ENCODE measurements around the gene SIPA1. TPM values are rescaled to one million over a fixed set of nuclear protein-coding genes. Genes with fewer than 3 reads are reported as not detected.
A peak's percentile ranks its signal among the peaks of the same experiment; 100 is the strongest.

SIPA1 gene
- total and polyA plus RNA-seq, 4 donors, result 15.4 to 34.9 (median 22.8) TPM

DNA sequence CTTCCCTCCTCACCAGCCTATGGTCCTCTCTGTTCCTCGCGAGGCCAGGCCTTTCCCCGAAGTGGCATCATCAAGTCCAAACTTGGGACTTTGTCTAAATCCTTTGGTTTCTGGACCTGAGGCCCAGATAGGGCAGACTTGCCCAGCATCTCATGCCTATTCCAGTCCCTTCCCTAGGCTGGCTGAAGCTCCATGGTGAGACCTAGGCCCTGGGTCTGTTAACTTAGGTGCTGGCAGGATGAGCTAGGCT, 13.4 kb downstream of the SIPA1 start (continued):
- TF ChIP-seq, protein P1, sequence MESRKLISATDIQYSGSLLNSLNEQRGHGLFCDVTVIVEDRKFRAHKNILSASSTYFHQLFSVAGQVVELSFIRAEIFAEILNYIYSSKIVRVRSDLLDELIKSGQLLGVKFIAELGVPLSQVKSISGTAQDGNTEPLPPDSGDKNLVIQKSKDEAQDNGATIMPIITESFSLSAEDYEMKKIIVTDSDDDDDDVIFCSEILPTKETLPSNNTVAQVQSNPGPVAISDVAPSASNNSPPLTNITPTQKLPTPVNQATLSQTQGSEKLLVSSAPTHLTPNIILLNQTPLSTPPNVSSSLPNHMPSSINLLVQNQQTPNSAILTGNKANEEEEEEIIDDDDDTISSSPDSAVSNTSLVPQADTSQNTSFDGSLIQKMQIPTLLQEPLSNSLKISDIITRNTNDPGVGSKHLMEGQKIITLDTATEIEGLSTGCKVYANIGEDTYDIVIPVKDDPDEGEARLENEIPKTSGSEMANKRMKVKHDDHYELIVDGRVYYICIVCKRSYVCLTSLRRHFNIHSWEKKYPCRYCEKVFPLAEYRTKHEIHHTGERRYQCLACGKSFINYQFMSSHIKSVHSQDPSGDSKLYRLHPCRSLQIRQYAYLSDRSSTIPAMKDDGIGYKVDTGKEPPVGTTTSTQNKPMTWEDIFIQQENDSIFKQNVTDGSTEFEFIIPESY (IDR thresholded peaks at IDR 0.05), result no peak
- TF ChIP-seq EGR1 (IDR thresholded peaks at IDR 0.05; ENCODE audit: low read depth in 2 of 2) (no peak), NR2F2 (IDR thresholded peaks at IDR 0.05) (no peak), GABPA (IDR thresholded peaks at IDR 0.05 in 1 of 2, conservative IDR thresholded peaks at IDR 0.05 in 1 of 2) (no peak)

GRCh38 chr11:65651589-65652510, 13.9 kb downstream of the SIPA1 start:
- Histone ChIP-seq H3K27ac (ENCODE audit: low read depth in 1 of 2, low read length in 2 of 2) (peak overlapping the region; percentile 98), H3K4me1 (ENCODE audit: control insufficient read depth in 4 of 4, insufficient read depth in 4 of 4, low read length in 3 of 4) (peaks cover 28 to 66% (median 47%) of the 10 kb centered on the region in 4 donors), H3K4me3 (ENCODE audit: low read depth in 1 of 3, low read length in 3 of 3) (peak overlapping the region in 2 of 3 donors; percentile 51 to 60), H3K9me3 (ENCODE audit: control insufficient read depth in 4 of 4, low read length in 3 of 4) (no peaks in the 10 kb centered on the region), H3K9ac (ENCODE audit: low read depth in 1 of 2, low read length in 2 of 2) (peak overlapping the region in 1 of 2 donors; percentile 26), H3K36me3 (ENCODE audit: control insufficient read depth in 4 of 4, insufficient read depth in 3 of 4, low read depth in 1 of 4, low read length in 3 of 4) (peaks cover 7 to 29% (median 18%) of the 10 kb centered on the region in 4 donors), H3K27me3 (ENCODE audit: control insufficient read depth in 4 of 4, insufficient read depth in 4 of 4, low read length in 3 of 4) (no peaks in the 10 kb centered on the region)
- WGBS, result 22% methylated on average over 28 of the region's 28 CpGs
- TF ChIP-seq RXRA (IDR thresholded peaks at IDR 0.05) (peak in 1 of 2 donors; percentile 14), NR2F2 (IDR thresholded peaks at IDR 0.05) (peak; percentile 78), TAF1 (conservative IDR thresholded peaks at IDR 0.05) (no peak)
- peak; percentile 76 for DNase-seq (ENCODE audit: low spot score)

- H3K36me3 ChIP-seq (ENCODE audit: control insufficient read depth in 4 of 4, insufficient read depth in 3 of 4, low read depth in 1 of 4, low read length in 3 of 4), result peaks cover 15 to 37% (median 23%) of the 10 kb centered on the region in 4 donors
- under 1% methylated on average over 68 of the region's 68 CpGs for WGBS
- H3K9ac ChIP-seq (ENCODE audit: low read depth in 1 of 2, low read length in 2 of 2), result peak overlapping the region; percentile 75 to 97
- no peaks in the 10 kb centered on the region for H3K9me3 ChIP-seq (ENCODE audit: control insufficient read depth in 4 of 4, low read length in 3 of 4)
- H3K4me1 ChIP-seq (ENCODE audit: control insufficient read depth in 4 of 4, insufficient read depth in 4 of 4, low read length in 3 of 4), result peaks cover 22 to 63% (median 47%) of the 10 kb centered on the region in 4 donors
- H3K4me3 ChIP-seq (ENCODE audit: low read depth in 1 of 3, low read length in 3 of 3), result peak overlapping the region; percentile 57 to 72 (median 60)
- peak overlapping the region; percentile 98 for H3K27ac ChIP-seq (ENCODE audit: low read depth in 1 of 2, low read length in 2 of 2)
- peak; percentile 66 for TF ChIP-seq YY1 (IDR thresholded peaks at IDR 0.05)
- peak in 1 of 2 donors; percentile 2 for TF ChIP-seq RXRA (IDR thresholded peaks at IDR 0.05)
- TF ChIP-seq HNF4G (IDR thresholded peaks at IDR 0.05), result no peak
- TF ChIP-seq TAF1 (conservative IDR thresholded peaks at IDR 0.05), result no peak
- peak in 1 of 2 donors; percentile 76 for TF ChIP-seq GABPA (IDR thresholded peaks at IDR 0.05 in 1 of 2, conservative IDR thresholded peaks at IDR 0.05 in 1 of 2)
- no peak for TF ChIP-seq JUND (IDR thresholded peaks at IDR 0.05)
- no peak for TF ChIP-seq CTCF (IDR thresholded peaks at IDR 0.05; ENCODE audit: low read depth, low read length, missing input control)
- no peak for TF ChIP-seq FOXA1 (IDR thresholded peaks at IDR 0.05)
- TF ChIP-seq, protein P1 (IDR thresholded peaks at IDR 0.05), result no peak
- TF ChIP-seq SP1 (IDR thresholded peaks at IDR 0.05), result peak; percentile 37
- peak; percentile 41 for TF ChIP-seq REST (IDR thresholded peaks at IDR 0.05)
- TF ChIP-seq HNF4A (conservative IDR thresholded peaks at IDR 0.05), result peak in 1 of 2 donors; percentile 23
- TF ChIP-seq MAX (IDR thresholded peaks at IDR 0.05), result peak; percentile 4
- TF ChIP-seq, protein P2, sequence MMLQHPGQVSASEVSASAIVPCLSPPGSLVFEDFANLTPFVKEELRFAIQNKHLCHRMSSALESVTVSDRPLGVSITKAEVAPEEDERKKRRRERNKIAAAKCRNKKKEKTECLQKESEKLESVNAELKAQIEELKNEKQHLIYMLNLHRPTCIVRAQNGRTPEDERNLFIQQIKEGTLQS (IDR thresholded peaks at IDR 0.05), result no peak
- no peak for TF ChIP-seq NR2F2 (IDR thresholded peaks at IDR 0.05)
- no peak for TF ChIP-seq FOXA2 (IDR thresholded peaks at IDR 0.05)
- TF ChIP-seq EGR1 (IDR thresholded peaks at IDR 0.05; ENCODE audit: low read depth in 2 of 2), result peak; percentile 73 to 81
- TF ChIP-seq RAD21 (IDR thresholded peaks at IDR 0.05), result no peak
- peak; percentile 95 for DNase-seq (ENCODE audit: low spot score)
- no peaks in the 10 kb centered on the region for H3K27me3 ChIP-seq (ENCODE audit: control insufficient read depth in 4 of 4, insufficient read depth in 4 of 4, low read length in 3 of 4)
Observed at GRCh38 chr11:65652511-65653228, 14.8 kb downstream of the SIPA1 start.

Measured in liver (tissue), 9 donors.